A549 (cell line): Measurements from ENCODE around the gene SOX18.

Source experiments
- CTCF ChIP-seq: fragments of >200 bp; sonication (Bioruptor Twin); formaldehyde crosslinking; IDR thresholded peaks from 3 replicates; pipeline ENCODE4 v1.5.1; 2016
- HMGXB4 ChIP-seq: fragments of 250-450 bp; sonication (Bioruptor Pico); IDR thresholded peaks from 2 replicates; pipeline ENCODE4 v1.5.0; 2021; ENCODE audit warnings: mild to moderate bottlenecking, moderate library complexity, borderline replicate concordance
- PBX3 ChIP-seq: IDR thresholded peaks from 2 replicates; pipeline ENCODE4 v1.6.1; 2012
- POLR2A ChIP-seq: IDR thresholded peaks from 2 replicates; pipeline ENCODE4 v1.6.1; 2012; ENCODE audit warnings: mild to moderate bottlenecking, low read length
- POLR2AphosphoS2 ChIP-seq: conservative IDR thresholded peaks from 2 replicates; pipeline ENCODE4 v1.6.1; 2012; ENCODE audit warnings: low read length, improper control_type of control experiment, inconsistent platforms
- RAD21 ChIP-seq, 2 experiments: fragments of >200 bp in 1 of 2; sonication (Bioruptor Twin) in 1 of 2; formaldehyde crosslinking in 1 of 2; IDR thresholded peaks in 1 of 2; conservative IDR thresholded peaks in 1 of 2; 2 replicates in 1 of 2; 3 replicates in 1 of 2; pipeline ENCODE4 v1.6.1; 2012 to 2018; ENCODE audit warnings: inconsistent platforms in 1 of 2
- SMC3 ChIP-seq: fragments of >200 bp; sonication (Bioruptor Twin); formaldehyde crosslinking; IDR thresholded peaks from 3 replicates; pipeline ENCODE4 v1.6.1; 2018; ENCODE audit warnings: inconsistent platforms
- SREBF2 ChIP-seq: fragments of 450-650 bp; IDR thresholded peaks from 2 replicates; pipeline ENCODE4 v1.6.1; 2014; ENCODE audit warnings: mild to moderate bottlenecking, moderate library complexity

GRCh38 chr20:64080013-64080812, 30.8 kb upstream of the SOX18 start, which contains the start of gene OPRL1:
- TF ChIP-seq CTCF (no peak), SREBF2 (no peak), POLR2AphosphoS2 (no peak), HMGXB4 (CRISPR knock-in tag) (no peak), POLR2A (no peak), PBX3 (no peak), RAD21 (conservative IDR thresholded peaks at IDR 0.05 in 1 of 2, IDR thresholded peaks at IDR 0.05 in 1 of 2) (no peak), SMC3 (no peak)
